Adrenal gland (tissue), 19 donors: ENCODE measurements around the gene COL9A3. TPM values are rescaled to one million over a fixed set of nuclear protein-coding genes. Genes with fewer than 3 reads are reported as not detected.
A peak's percentile ranks its signal among the peaks of the same experiment; 100 is the strongest.

Experiments
- DNase-seq, 7 donors: peaks; one replicate each; pipeline ENCODE4 v3.0.0-alpha.2; 2019 to 2020
- H3K27ac ChIP-seq, 5 donors: fragments of 200-600 bp; sonication (generic) in 4 of 5; 1 replicate in 3 of 5; 2 replicates in 2 of 5; pipeline versions ENCODE4 v1.5.1 to v1.8.0; 2016 to 2020; ENCODE audit warnings: mild to moderate bottlenecking in 1 of 5
- H3K27me3 ChIP-seq: fragments of 200-600 bp; 2 replicates; pipeline ENCODE4 v1.8.0; 2021
- H3K36me3 ChIP-seq, 2 donors: fragments of 200-600 bp; replicated peaks in 1 of 2; 1 replicate in 1 of 2; 2 replicates in 1 of 2; pipeline versions ENCODE4 v1.5.1 to v1.8.0; 2018 to 2022
- H3K4me1 ChIP-seq, 2 donors: fragments of 200-600 bp; replicated peaks in 1 of 2; 1 replicate in 1 of 2; 2 replicates in 1 of 2; pipeline versions ENCODE4 v1.5.1 to v1.8.0; 2018 to 2021
- H3K4me3 ChIP-seq, 4 donors: fragments of 200-600 bp; sonication (generic) in 3 of 4; one replicate each; pipeline ENCODE4 v1.5.1; 2016 to 2018
- H3K9me3 ChIP-seq, 3 donors: fragments of 200-600 bp; sonication (generic) in 1 of 3; replicated peaks in 1 of 3; 1 replicate in 2 of 3; 2 replicates in 1 of 3; pipeline versions ENCODE4 v1.5.1 to v1.8.0; 2016 to 2021
- CTCF ChIP-seq, 6 experiments: fragments of 450-650 bp in 4 of 6; fragments of 200-600 bp in 2 of 6; sonication (generic) in 1 of 6; IDR thresholded peaks; 1 replicate in 5 of 6; 2 replicates in 1 of 6; pipeline versions ENCODE4 v1.5.1 to v1.8.0; 2016 to 2021; ENCODE audit warnings: antibody characterized with exemption in 6 of 6, mild to moderate bottlenecking in 2 of 6, moderate library complexity in 1 of 6
- POLR2A ChIP-seq, 2 donors: fragments of 450-650 bp; IDR thresholded peaks; one replicate each; pipeline ENCODE4 v1.6.1; 2017; ENCODE audit warnings: antibody characterized with exemption in 2 of 2, mild to moderate bottlenecking in 2 of 2, moderate library complexity in 1 of 2
- WGBS, 4 donors: extraction: QIAGEN DNeasy Blood & Tissue Kit in 2 of 4; methylation state at CpG; one replicate each; pipeline versions ENCODE4 v1.1.5 to v1.1.7; 2013 to 2017; 5-methylcytosine and 5-hydroxymethylcytosine counted together
- intact Hi-C, 2 donors: fragments of 100-400 bp; cut with DNase I; formaldehyde crosslinking; loops; one replicate each; pipeline versions ENCODE4 v1.14.1 to v1.15.0; 2022 to 2023
- long read RNA-seq, 10 donors: library from polyadenylated mRNA in 3 of 10; unstranded in 2 of 10; stranded (forward) in 1 of 10; transcript quantifications; one replicate each; pipeline ENCODE4 v2.0.0 and lab custom pipeline, GENCODE V29; 2021 to 2026
- polyA plus RNA-seq, 3 donors: library from polyadenylated mRNA; stranded (reverse); fragments of 200-250 nt in 2 of 3; fragments of 350-450 nt in 1 of 3; fragmentation: Illumina TruSeq in 1 of 3; extraction: RNeasy Lipid Tissue Mini Kit (QIAGEN cat#74804) in 1 of 3; gene quantifications; one replicate each; pipeline ENCODE4 v1.2.3, GENCODE V29; 2013 to 2014
- total RNA-seq, 9 donors: library from RNA; depleted of rRNA in 4 of 9; stranded (reverse); fragments of >200 nt in 4 of 9; fragments of 120-200 nt in 1 of 9; fragmentation: NEBNext Ultra II Directional in 1 of 9; extraction: Animal tissue kit (Norgen Biotek cat#: 25700) in 1 of 9; gene quantifications; one replicate each; pipeline versions ENCODE4 v1.1.0 to v1.2.4, GENCODE V29; 2013 to 2023
- donor health status: healthy with polysubstance abuse.
- donor health status: Bipolar disorder and iron deficiency.
- donor health status: DM: yes; HTN: yes; CAD: no.
- donor health status: DM: no; HTN: no; CAD: no.
- donor health status: DM: no; HTN: no; CAD: no.
- donor health status: DM: yes; HTN: yes; CAD: no.

COL9A3 gene
- total RNA-seq (1 to 10 TPM in 4 of 9 donors, under 1 TPM in 5; 0.43 to 4.4 (median 0.88) TPM), polyA plus RNA-seq (10 to 100 TPM in 2 of 3 donors, under 1 TPM in 1; 0.22 to 27.8 (median 12.1) TPM)
- long read RNA-seq, donor 1: 0 reads
- long read RNA-seq, donor 2: 0 reads
- long read RNA-seq, donor 3: 0 reads
- long read RNA-seq, donor 4: 0 reads
- long read RNA-seq, donor 5, partial matches to known transcripts: 1 of 4 reads
- long read RNA-seq, donor 5, other reads (novel, unspliced or antisense): 3 of 4 reads
- long read RNA-seq, donor 6, partial matches to known transcripts: 1 of 1 reads
- long read RNA-seq, donor 6, other reads (novel, unspliced or antisense): 0 of 1 reads
- long read RNA-seq, donor 7: 0 reads
- long read RNA-seq, donor 8: 0 reads
- long read RNA-seq, donor 9: 0 reads
- long read RNA-seq, donor 10, partial matches to known transcripts: 0 of 2 reads
- long read RNA-seq, donor 10, other reads (novel, unspliced or antisense): 0 of 2 reads

GRCh38 chr20:62816884-62817873 lies at the start of gene COL9A3:
COL9A3 (plus strand) TSS chr20:62817050; CDS start chr20:62817065, 15 bp downstream.
- peaks cover 23% of the 10 kb centered on the region for H3K27me3 ChIP-seq
- H3K4me3 ChIP-seq: peak within 1 kb of the TSS in 1 of 4 donors; percentile 42
- WGBS, 4 donors: 9 to 42% (median 10%) methylated on average over 3 to 108 of the region's 108 CpGs; no CpG with 5 or more reads in 1 of the 4 donors
- peak within 1 kb of the TSS in 1 of 5 donors; percentile 41 for H3K27ac ChIP-seq
- TF ChIP-seq CTCF (IDR thresholded peaks at IDR 0.05) (no peak), POLR2A (IDR thresholded peaks at IDR 0.05) (no peak)
- intact Hi-C loops: no loop called here
- DNase-seq: no peak
- H3K9me3 ChIP-seq: no peaks in the 10 kb centered on the region
- H3K4me1 ChIP-seq: peaks cover 0 to 25% of the 10 kb centered on the region in 2 donors
- H3K36me3 ChIP-seq: peaks cover 0 to 14% of the 10 kb centered on the region in 2 donors

GRCh38 chr20:62768234-62768546 lies 48.7 kb upstream of the COL9A3 start:
- Histone ChIP-seq H3K4me3 (no peak overlapping the region), H3K9me3 (no peaks in the 10 kb centered on the region), H3K4me1 (peaks cover 8 to 15% of the 10 kb centered on the region in 2 donors), H3K27ac (peak overlapping the region in 1 of 5 donors; percentile 16), H3K27me3 (peaks cover 4% of the 10 kb centered on the region), H3K36me3 (no peaks in the 10 kb centered on the region)
- 82 to 91% (median 86%) methylated on average over 4 to 8 of the region's 8 CpGs for WGBS, 4 donors
- no peak for DNase-seq
- TF ChIP-seq CTCF (IDR thresholded peaks at IDR 0.05): no peak
- no peak for TF ChIP-seq POLR2A (IDR thresholded peaks at IDR 0.05)
- intact Hi-C loops: no loop called here

- DNase-seq: peak; percentile 71 to 90 (median 79)
- Histone ChIP-seq H3K27ac (peak overlapping the region in 1 of 5 donors; percentile 16), H3K4me1 (peaks cover 8 to 15% of the 10 kb centered on the region in 2 donors), H3K27me3 (peaks cover 4% of the 10 kb centered on the region), H3K9me3 (no peaks in the 10 kb centered on the region), H3K36me3 (no peaks in the 10 kb centered on the region), H3K4me3 (no peak overlapping the region)
- TF ChIP-seq CTCF (IDR thresholded peaks at IDR 0.05) (no peak), POLR2A (IDR thresholded peaks at IDR 0.05) (peak in 1 of 2 donors; percentile 19)
- 31 to 44% (median 39%) methylated on average over 13 to 21 of the region's 21 CpGs for WGBS, 4 donors
- intact Hi-C loops: no loop called here
These were observed 48.1 kb upstream of the COL9A3 start for GRCh38 chr20:62768551-62769287.
